ENCODE results near the gene C2CD2L.
"Not testable (repeated sequence)": the region's sequence is repeated elsewhere in the genome, so short reads cannot be mapped to it uniquely, and the experiment has no call there.

Gene C2CD2L

DNA sequence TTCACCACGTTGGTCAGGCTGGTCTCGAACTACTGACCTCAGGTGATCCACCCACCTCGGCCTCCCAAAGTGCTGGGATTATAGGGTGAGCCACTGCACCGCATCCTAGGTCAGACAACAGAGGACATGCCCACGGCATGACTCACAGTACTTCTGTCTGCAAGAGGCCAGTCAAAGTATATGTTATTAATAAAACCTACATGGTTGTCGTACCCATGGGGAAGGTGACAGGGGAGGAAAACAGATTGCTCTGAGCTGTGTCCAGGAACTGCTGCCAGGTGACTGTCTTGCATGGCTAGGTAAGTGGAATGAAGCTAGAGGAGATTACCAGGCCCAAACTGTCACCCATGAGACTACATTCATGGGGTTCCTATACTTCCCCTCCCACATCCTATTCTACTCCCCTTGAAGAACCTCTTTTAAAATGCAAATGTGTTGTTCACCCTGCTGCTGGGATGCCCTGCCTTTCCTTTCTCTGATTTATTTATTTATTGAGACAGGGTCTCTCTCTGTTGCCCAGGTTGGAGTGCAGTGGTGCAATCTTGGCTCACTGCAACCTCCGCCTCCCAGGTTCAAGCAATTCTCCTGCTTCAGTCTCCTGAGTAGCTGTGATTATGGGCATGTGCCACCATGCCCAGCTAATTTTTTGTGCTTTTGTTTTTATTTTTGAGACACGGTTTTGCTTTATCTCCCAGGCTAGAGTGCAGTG, 59.4 kb downstream of the C2CD2L start:
- DNase-seq (ENCODE audit: insufficient read length, low spot score): no peak
- TF ChIP-seq, protein P1, sequence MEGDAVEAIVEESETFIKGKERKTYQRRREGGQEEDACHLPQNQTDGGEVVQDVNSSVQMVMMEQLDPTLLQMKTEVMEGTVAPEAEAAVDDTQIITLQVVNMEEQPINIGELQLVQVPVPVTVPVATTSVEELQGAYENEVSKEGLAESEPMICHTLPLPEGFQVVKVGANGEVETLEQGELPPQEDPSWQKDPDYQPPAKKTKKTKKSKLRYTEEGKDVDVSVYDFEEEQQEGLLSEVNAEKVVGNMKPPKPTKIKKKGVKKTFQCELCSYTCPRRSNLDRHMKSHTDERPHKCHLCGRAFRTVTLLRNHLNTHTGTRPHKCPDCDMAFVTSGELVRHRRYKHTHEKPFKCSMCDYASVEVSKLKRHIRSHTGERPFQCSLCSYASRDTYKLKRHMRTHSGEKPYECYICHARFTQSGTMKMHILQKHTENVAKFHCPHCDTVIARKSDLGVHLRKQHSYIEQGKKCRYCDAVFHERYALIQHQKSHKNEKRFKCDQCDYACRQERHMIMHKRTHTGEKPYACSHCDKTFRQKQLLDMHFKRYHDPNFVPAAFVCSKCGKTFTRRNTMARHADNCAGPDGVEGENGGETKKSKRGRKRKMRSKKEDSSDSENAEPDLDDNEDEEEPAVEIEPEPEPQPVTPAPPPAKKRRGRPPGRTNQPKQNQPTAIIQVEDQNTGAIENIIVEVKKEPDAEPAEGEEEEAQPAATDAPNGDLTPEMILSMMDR (IDR thresholded peaks at IDR 0.05; ENCODE audit: insufficient read depth, missing control alignments): no peak
- FAIRE-seq: no peak

DNA sequence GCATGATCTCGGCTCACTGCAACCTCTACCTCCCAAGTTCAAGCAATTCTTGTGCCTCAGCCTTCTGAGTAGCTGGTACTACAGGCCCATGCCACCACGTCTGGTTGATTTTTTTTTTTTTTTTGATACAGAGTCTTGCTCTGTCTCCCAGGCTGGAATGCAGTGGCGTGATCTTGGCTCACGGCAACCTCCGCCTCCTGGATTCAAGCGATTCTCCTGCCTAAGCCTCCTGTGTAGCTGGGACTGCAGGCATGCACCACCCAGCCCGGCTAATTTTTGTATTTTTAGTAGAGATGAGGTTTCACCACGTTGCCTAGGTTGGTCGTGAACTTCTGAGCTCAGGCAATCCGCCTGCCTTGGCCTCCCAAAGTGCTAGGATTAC, 59.9 kb downstream of the C2CD2L start:
- DNase-seq (ENCODE audit: insufficient read length, low spot score); FAIRE-seq: not testable (repeated sequence)

DNA sequence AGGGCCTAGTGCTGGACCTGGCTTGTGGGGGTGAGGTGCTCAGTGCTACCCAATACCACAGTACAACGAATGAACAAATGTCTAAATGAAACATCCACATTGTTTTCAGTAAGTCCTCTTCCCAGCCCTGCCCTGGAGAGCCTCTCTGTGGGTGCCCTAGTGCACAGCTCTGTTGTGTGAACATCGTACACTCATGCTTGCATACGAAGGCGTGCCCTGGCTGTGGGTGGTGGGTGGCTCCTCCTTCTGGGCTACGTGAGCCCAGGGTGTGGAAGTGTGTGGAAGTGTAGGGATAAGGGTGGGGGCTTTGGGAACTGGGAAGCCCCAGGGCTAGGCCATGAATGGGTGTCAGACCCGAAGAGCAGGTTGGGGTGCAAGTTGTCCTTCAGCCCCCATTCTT, 60.8 kb downstream of the C2CD2L start:
- TF ChIP-seq, protein P1 (IDR thresholded peaks at IDR 0.05; ENCODE audit: insufficient read depth, missing control alignments): no peak
- no peak for FAIRE-seq

More for the DNA sequence above, 60.8 kb downstream of the C2CD2L start:
- DNase-seq (ENCODE audit: insufficient read length, low spot score): no peak
